WTC11 (cell line): ENCODE measurements around the gene ANKRD24. TPM values are rescaled to one million over a fixed set of nuclear protein-coding genes. Genes with fewer than 3 reads are reported as not detected.

Source experiments
- ARID4B ChIP-seq: sonication (generic); formaldehyde crosslinking; IDR thresholded peaks from 2 replicates; pipeline ENCODE4 v1.8.0; 2023; ENCODE audit warnings: missing genetic modification reagents, mild to moderate bottlenecking, borderline replicate concordance
- ATF1 ChIP-seq: sonication (generic); formaldehyde crosslinking; IDR thresholded peaks from 2 replicates; pipeline ENCODE4 v1.8.1; 2023; ENCODE audit warnings: mild to moderate bottlenecking, moderate library complexity, missing genetic modification reagents
- CREB1 ChIP-seq: sonication (generic); formaldehyde crosslinking; IDR thresholded peaks from 2 replicates; pipeline ENCODE4 v1.8.0; 2023; ENCODE audit warnings: mild to moderate bottlenecking, missing genetic modification reagents
- CREM ChIP-seq: sonication (generic); formaldehyde crosslinking; IDR thresholded peaks from 2 replicates; pipeline ENCODE4 v1.8.1; 2022; ENCODE audit warnings: mild to moderate bottlenecking, missing genetic modification reagents, moderate library complexity
- E2F1 ChIP-seq: sonication (generic); formaldehyde crosslinking; IDR thresholded peaks from 2 replicates; pipeline ENCODE4 v1.8.0; 2022; ENCODE audit warnings: mild to moderate bottlenecking, missing genetic modification reagents
- ETV6 ChIP-seq: sonication (generic); formaldehyde crosslinking; IDR thresholded peaks from 2 replicates; pipeline ENCODE4 v1.8.1; 2022; ENCODE audit warnings: mild to moderate bottlenecking, missing genetic modification reagents
- GABPB1 ChIP-seq: sonication (generic); formaldehyde crosslinking; IDR thresholded peaks from 2 replicates; pipeline ENCODE4 v1.8.1; 2023; ENCODE audit warnings: mild to moderate bottlenecking, missing genetic modification reagents
- HMGA2 ChIP-seq: fragments of 250-450 bp; sonication (Bioruptor Pico); IDR thresholded peaks from 2 replicates; pipeline ENCODE4 v1.4.0; 2021; ENCODE audit warnings: mild to moderate bottlenecking, moderate library complexity
- MXD4 ChIP-seq: fragments of 250-450 bp; sonication (Bioruptor Pico); IDR thresholded peaks from 2 replicates; pipeline ENCODE4 v1.8.0; 2021; ENCODE audit warnings: mild to moderate bottlenecking, moderate library complexity, borderline replicate concordance
- NFYB ChIP-seq: sonication (generic); formaldehyde crosslinking; conservative IDR thresholded peaks from 2 replicates; pipeline ENCODE4 v1.8.0; 2022; ENCODE audit warnings: low read depth, missing genetic modification reagents
- NR2C2 ChIP-seq: sonication (generic); formaldehyde crosslinking; IDR thresholded peaks from 2 replicates; pipeline ENCODE4 v1.8.0; 2022; ENCODE audit warnings: mild to moderate bottlenecking, missing genetic modification reagents
- OVOL2 ChIP-seq: fragments of 250-450 bp; sonication (Bioruptor Pico); IDR thresholded peaks from 2 replicates; pipeline ENCODE4 v1.9.0; 2021; ENCODE audit warnings: mild to moderate bottlenecking, borderline replicate concordance
- RELA ChIP-seq: sonication (generic); formaldehyde crosslinking; IDR thresholded peaks from 2 replicates; pipeline ENCODE4 v1.8.1; 2022; ENCODE audit warnings: missing genetic modification reagents, mild to moderate bottlenecking, borderline replicate concordance
- SP1 ChIP-seq: sonication (generic); formaldehyde crosslinking; conservative IDR thresholded peaks from 2 replicates; pipeline ENCODE4 v1.8.1; 2022; ENCODE audit warnings: missing genetic modification reagents
- TP53 ChIP-seq: sonication (generic); formaldehyde crosslinking; IDR thresholded peaks from 2 replicates; pipeline ENCODE4 v1.8.1; 2023; ENCODE audit warnings: mild to moderate bottlenecking, missing genetic modification reagents
- ZNF138 ChIP-seq: sonication (generic); formaldehyde crosslinking; conservative IDR thresholded peaks from 2 replicates; pipeline ENCODE4 v1.8.1; 2022; ENCODE audit warnings: mild to moderate bottlenecking, moderate library complexity, missing genetic modification reagents
- ZNF263 ChIP-seq: sonication (generic); formaldehyde crosslinking; IDR thresholded peaks from 2 replicates; pipeline ENCODE4 v1.8.1; 2022; ENCODE audit warnings: low read depth, mild to moderate bottlenecking, moderate library complexity, missing genetic modification reagents
- ZNF396 ChIP-seq: fragments of 250-450 bp; sonication (Bioruptor Pico); IDR thresholded peaks from 2 replicates; pipeline ENCODE4 v1.8.0; 2021; ENCODE audit warnings: mild to moderate bottlenecking, moderate library complexity, borderline replicate concordance
- ZNF416 ChIP-seq: fragments of 250-450 bp; sonication (Bioruptor Pico); IDR thresholded peaks from 2 replicates; pipeline ENCODE4 v1.9.0; 2021; ENCODE audit warnings: mild to moderate bottlenecking, inconsistent platforms
- ZNF532 ChIP-seq: fragments of 250-450 bp; sonication (Bioruptor Pico); IDR thresholded peaks from 2 replicates; pipeline ENCODE4 v1.9.0; 2021; ENCODE audit warnings: mild to moderate bottlenecking, borderline replicate concordance
- total RNA-seq: library from RNA; stranded (reverse); gene quantifications from 3 replicates; pipeline ENCODE4 v1.2.3, GENCODE V29; 2021
- TF ChIP-seq, protein P1 (sequence below): sonication (generic); formaldehyde crosslinking; IDR thresholded peaks from 2 replicates; pipeline ENCODE4 v1.8.1; 2022; ENCODE audit warnings: missing genetic modification reagents, borderline replicate concordance
- TF ChIP-seq, protein P2 (sequence below): sonication (generic); formaldehyde crosslinking; IDR thresholded peaks from 2 replicates; pipeline ENCODE4 v1.8.0; 2022; ENCODE audit warnings: missing genetic modification reagents
- TF ChIP-seq, protein P3 (sequence below): sonication (generic); formaldehyde crosslinking; IDR thresholded peaks from 2 replicates; pipeline ENCODE4 v1.8.0; 2022; ENCODE audit warnings: mild to moderate bottlenecking, missing genetic modification reagents

Gene ANKRD24
- total RNA-seq, 1 experiment from 2014 or later, result 11.3 TPM

DNA sequence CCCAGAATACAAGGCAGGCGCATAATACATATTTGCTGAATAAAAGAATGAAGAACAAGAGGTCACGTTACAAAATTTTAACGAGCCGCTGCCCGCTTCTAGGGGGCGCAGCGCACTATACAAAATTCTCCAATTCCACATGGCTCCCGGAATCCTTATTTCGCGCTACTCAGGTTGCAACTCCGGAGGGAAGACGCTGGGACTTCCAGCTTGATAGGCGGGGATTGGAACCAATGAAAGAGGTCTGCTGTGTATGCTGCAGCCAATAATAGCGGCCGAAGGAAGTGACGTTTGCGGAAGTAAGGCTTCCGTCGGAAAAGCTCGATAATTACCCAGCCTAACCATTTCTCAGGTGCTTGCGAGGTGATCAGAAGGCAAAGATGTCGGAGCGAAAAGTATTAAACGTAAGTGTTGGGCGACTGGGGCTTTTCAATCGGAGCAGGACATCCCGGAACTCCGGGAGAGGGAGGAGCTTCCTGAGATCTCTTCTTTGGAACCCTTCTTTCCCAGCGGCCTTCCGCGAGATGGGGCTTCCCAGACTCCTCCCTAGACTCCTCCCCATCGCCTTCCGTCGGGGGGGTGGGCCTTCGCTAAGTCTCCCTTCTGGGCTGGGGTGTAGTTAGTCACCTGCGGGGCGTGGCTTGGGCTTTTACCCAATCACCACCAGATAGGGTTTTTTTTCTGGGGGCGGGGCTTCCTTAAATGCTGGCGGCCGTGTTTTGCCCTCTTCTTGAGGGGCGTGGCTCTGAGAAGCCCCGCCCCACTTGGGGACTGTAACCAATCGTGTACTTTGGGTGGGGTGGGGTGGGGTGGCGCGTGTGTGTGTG lies 64.5 kb downstream of the ANKRD24 start, which contains the start of gene YJU2 (continued):
- TF ChIP-seq ZNF532 (CRISPR knock-in tag), result no peak
- no peak for TF ChIP-seq ARID4B
- TF ChIP-seq, protein P1, sequence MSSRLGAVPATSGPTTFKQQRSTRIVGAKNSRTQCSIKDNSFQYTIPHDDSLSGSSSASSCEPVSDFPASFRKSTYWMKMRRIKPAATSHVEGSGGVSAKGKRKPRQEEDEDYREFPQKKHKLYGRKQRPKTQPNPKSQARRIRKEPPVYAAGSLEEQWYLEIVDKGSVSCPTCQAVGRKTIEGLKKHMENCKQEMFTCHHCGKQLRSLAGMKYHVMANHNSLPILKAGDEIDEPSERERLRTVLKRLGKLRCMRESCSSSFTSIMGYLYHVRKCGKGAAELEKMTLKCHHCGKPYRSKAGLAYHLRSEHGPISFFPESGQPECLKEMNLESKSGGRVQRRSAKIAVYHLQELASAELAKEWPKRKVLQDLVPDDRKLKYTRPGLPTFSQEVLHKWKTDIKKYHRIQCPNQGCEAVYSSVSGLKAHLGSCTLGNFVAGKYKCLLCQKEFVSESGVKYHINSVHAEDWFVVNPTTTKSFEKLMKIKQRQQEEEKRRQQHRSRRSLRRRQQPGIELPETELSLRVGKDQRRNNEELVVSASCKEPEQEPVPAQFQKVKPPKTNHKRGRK (CRISPR knock-in tag), result no peak
- no peak for TF ChIP-seq OVOL2 (CRISPR knock-in tag)
- no peak for TF ChIP-seq ETV6
- 0 out of 2 replicates have a peak, but pooled peaks have one; percentile 15 for TF ChIP-seq HMGA2 (CRISPR knock-in tag)
- no peak for TF ChIP-seq TP53 (CRISPR knock-in tag)
- no peak for TF ChIP-seq E2F1 (CRISPR knock-in tag)
- TF ChIP-seq GABPB1 (CRISPR knock-in tag), result peak; percentile 77
- no peak; the same call in 1 of the 2 replicates for TF ChIP-seq SP1 (CRISPR knock-in tag)
- no peak for TF ChIP-seq NR2C2
- TF ChIP-seq RELA (CRISPR knock-in tag), result no peak
- TF ChIP-seq MXD4 (CRISPR knock-in tag), result no peak
- TF ChIP-seq CREB1 (CRISPR knock-in tag), result peak; percentile 82
- TF ChIP-seq, protein P2, sequence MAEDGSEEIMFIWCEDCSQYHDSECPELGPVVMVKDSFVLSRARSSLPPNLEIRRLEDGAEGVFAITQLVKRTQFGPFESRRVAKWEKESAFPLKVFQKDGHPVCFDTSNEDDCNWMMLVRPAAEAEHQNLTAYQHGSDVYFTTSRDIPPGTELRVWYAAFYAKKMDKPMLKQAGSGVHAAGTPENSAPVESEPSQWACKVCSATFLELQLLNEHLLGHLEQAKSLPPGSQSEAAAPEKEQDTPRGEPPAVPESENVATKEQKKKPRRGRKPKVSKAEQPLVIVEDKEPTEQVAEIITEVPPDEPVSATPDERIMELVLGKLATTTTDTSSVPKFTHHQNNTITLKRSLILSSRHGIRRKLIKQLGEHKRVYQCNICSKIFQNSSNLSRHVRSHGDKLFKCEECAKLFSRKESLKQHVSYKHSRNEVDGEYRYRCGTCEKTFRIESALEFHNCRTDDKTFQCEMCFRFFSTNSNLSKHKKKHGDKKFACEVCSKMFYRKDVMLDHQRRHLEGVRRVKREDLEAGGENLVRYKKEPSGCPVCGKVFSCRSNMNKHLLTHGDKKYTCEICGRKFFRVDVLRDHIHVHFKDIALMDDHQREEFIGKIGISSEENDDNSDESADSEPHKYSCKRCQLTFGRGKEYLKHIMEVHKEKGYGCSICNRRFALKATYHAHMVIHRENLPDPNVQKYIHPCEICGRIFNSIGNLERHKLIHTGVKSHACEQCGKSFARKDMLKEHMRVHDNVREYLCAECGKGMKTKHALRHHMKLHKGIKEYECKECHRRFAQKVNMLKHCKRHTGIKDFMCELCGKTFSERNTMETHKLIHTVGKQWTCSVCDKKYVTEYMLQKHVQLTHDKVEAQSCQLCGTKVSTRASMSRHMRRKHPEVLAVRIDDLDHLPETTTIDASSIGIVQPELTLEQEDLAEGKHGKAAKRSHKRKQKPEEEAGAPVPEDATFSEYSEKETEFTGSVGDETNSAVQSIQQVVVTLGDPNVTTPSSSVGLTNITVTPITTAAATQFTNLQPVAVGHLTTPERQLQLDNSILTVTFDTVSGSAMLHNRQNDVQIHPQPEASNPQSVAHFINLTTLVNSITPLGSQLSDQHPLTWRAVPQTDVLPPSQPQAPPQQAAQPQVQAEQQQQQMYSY (CRISPR knock-in tag), result no peak
- no peak for TF ChIP-seq ZNF416 (CRISPR knock-in tag)
- TF ChIP-seq ZNF263 (CRISPR knock-in tag), result peak; percentile 67; the same call in 1 of the 2 replicates
- no peak for TF ChIP-seq ZNF138 (CRISPR knock-in tag)
- no peak for TF ChIP-seq ZNF396
- TF ChIP-seq NFYB (CRISPR knock-in tag), result peak; percentile 100
- TF ChIP-seq, protein P3, sequence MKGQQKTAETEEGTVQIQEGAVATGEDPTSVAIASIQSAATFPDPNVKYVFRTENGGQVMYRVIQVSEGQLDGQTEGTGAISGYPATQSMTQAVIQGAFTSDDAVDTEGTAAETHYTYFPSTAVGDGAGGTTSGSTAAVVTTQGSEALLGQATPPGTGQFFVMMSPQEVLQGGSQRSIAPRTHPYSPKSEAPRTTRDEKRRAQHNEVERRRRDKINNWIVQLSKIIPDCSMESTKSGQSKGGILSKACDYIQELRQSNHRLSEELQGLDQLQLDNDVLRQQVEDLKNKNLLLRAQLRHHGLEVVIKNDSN (CRISPR knock-in tag), result peak; percentile 56; the same call in 1 of the 2 replicates
- peak; percentile 97 for TF ChIP-seq CREM (CRISPR knock-in tag)
- TF ChIP-seq ATF1 (CRISPR knock-in tag), result no peak
